Measurements from ENCODE around the gene HSPA6.

- TF ChIP-seq, protein P1, sequence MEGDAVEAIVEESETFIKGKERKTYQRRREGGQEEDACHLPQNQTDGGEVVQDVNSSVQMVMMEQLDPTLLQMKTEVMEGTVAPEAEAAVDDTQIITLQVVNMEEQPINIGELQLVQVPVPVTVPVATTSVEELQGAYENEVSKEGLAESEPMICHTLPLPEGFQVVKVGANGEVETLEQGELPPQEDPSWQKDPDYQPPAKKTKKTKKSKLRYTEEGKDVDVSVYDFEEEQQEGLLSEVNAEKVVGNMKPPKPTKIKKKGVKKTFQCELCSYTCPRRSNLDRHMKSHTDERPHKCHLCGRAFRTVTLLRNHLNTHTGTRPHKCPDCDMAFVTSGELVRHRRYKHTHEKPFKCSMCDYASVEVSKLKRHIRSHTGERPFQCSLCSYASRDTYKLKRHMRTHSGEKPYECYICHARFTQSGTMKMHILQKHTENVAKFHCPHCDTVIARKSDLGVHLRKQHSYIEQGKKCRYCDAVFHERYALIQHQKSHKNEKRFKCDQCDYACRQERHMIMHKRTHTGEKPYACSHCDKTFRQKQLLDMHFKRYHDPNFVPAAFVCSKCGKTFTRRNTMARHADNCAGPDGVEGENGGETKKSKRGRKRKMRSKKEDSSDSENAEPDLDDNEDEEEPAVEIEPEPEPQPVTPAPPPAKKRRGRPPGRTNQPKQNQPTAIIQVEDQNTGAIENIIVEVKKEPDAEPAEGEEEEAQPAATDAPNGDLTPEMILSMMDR (IDR thresholded peaks at IDR 0.05; ENCODE audit: insufficient read depth, low read length, poor library complexity, severe bottlenecking): no peak
- no peak for TF ChIP-seq EZH2phosphoT487 (conservative IDR thresholded peaks at IDR 0.05; ENCODE audit: low read length)
Measured at GRCh38 chr1:161497961-161498360, 26.4 kb upstream of the HSPA6 start.

Measured in SU-DHL-6 (cell line).